ENCODE measurements around the gene INSL6. TPM values are rescaled to one million over a fixed set of nuclear protein-coding genes. Genes with fewer than 3 reads are reported as not detected.

The INSL6 gene
- total RNA-seq (2014; rRNA removed; shearing (Covaris generic)), result not detected in 2 replicates

GRCh38 chr9:5185220-5185840, at the start of gene INSL6:
Gene INSL6 (minus strand): TSS chr9:5185639. CDS start chr9:5185602, 37 bp downstream.

GRCh38 chr9:5231212-5231611, 45.8 kb upstream of the INSL6 start, which contains the start of gene INSL4:
Gene INSL4 (plus strand): TSS chr9:5231419. CDS start chr9:5231524, 105 bp downstream.

Small RNA genes within 50 kb of the gene (small RNA-seq; reads per million reads assigned to genes)
- gene AL133547.1, result not detected

Other genes starting within 250 kb of the INSL6 start
- gene JAK2, start 200.4 kb downstream of the INSL6 start, total RNA-seq (2014; rRNA removed; shearing (Covaris generic)), result 3.8 and 4.8 TPM in 2 replicates
- not detected in 2 replicates for gene INSL4, start 45.8 kb upstream of the INSL6 start, total RNA-seq (2014; rRNA removed; shearing (Covaris generic))
- not detected in 2 replicates for gene RLN2, start 119.1 kb upstream of the INSL6 start, total RNA-seq (2014; rRNA removed; shearing (Covaris generic))
- 0.21 TPM in 1 of 2 replicates, not detected in the other for gene RLN1, start 154.2 kb upstream of the INSL6 start, total RNA-seq (2014; rRNA removed; shearing (Covaris generic))

All from A375 (cell line).